Astrocyte of the cerebellum (primary cell): ENCODE data around the gene PODXL.

ENCODE experiments used
- DNase-seq: peaks from one replicate; pipeline ENCODE4 v3.0.0-alpha.2; 2011; ENCODE audit warnings: low read depth
- H3K4me3 ChIP-seq: 2 replicates; pipeline ENCODE4 v1.5.1; 2011; ENCODE audit warnings: mild to moderate bottlenecking, low read depth, low read length, moderate library complexity
- CTCF ChIP-seq: IDR thresholded peaks from 2 replicates; pipeline ENCODE4 v1.5.1; 2012; ENCODE audit warnings: low read length, low read depth, moderate library complexity, mild to moderate bottlenecking; ENCODE audit errors: missing control alignments
- in situ Hi-C: cut with HindIII; loops from 2 replicates; pipeline ENCODE4 v1.10.0; 2017; ENCODE audit warnings: low sequenced_read_pairs

PODXL gene

DNA sequence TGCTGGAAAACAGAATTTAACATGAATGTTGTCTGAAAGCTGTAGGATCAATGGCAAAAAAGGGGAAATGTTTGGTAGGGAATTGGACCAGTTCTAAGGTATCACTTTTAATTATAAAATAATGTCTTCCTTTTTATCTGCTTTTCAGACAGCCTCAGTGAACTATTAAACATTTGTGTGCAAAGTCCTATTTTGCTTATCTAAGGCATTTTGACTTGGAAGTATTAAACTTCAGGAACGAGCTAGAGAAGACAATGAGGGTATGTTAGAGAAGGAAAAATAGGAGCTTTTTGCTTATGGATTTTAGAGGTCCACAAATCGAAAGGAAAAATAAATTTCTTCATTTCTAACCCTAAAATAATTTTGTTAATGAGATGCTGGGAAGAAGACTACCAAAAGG is 63.3 kb downstream of the PODXL start:
- in situ Hi-C loops, result no loop called here
- TF ChIP-seq CTCF, result no peak
- H3K4me3 ChIP-seq, result no peak overlapping the region
- no peak for DNase-seq

DNA sequence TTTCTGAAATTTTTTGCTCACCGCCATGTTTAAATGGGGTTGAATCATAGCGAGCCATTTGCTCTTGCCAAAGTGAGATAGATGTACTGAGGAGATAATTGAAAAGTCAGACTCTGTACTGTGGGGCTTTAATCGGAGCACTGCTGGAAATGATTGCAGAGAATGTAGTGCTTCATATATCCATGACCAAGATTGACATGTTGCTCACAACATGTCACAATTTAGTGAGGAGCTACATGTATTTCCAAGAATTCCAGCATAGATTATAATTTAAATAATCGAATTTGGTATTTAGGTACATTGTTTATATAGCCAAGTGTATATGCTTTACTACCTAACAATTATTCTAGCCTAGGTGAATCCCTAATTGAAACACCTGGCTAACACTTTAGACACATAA is 66.5 kb downstream of the PODXL start:
- in situ Hi-C loops, result no loop called here
- DNase-seq, result no peak
- H3K4me3 ChIP-seq, result no peak overlapping the region
- no peak for TF ChIP-seq CTCF

- TF ChIP-seq CTCF, result no peak
- no peak for DNase-seq
- H3K4me3 ChIP-seq, result no peak overlapping the region
- in situ Hi-C loops, result no loop called here
Measured at GRCh38 chr7:131489196-131489595, 67.2 kb downstream of the PODXL start.

GRCh38 chr7:131488361-131488760 is 68.1 kb downstream of the PODXL start:
- peak; percentile 24 for TF ChIP-seq CTCF
- no peak overlapping the region for H3K4me3 ChIP-seq
- in situ Hi-C loops, result no loop called here
- no peak for DNase-seq

DNA sequence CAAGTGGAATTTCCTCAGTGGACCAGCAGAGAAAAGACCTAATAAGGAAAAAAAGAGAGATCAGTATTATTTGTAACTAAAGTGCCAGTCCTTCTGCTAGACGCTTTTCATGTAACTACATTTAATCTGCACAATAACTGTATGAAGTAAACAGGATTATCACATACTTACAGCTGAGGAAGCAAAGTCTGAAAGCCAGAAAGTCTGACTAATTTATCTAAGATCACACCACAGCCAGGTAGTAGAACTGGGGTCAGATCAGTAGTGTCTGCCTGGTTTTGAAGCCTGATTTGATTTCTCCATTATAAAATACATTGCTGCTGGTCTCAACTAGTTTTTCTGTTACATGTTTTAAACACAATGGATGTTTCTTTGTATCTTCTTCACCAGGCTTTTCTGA is 69.2 kb downstream of the PODXL start:
- no peak for DNase-seq
- no peak overlapping the region for H3K4me3 ChIP-seq
- in situ Hi-C loops, result no loop called here
- no peak for TF ChIP-seq CTCF

GRCh38 chr7:131486346-131486745 is 70.1 kb downstream of the PODXL start:
- DNase-seq, result no peak
- in situ Hi-C loops, result no loop called here
- no peak for TF ChIP-seq CTCF
- no peak overlapping the region for H3K4me3 ChIP-seq

- in situ Hi-C loops, result no loop called here
- no peak for DNase-seq
- H3K4me3 ChIP-seq, result no peak overlapping the region
- TF ChIP-seq CTCF, result no peak
Measured at GRCh38 chr7:131483586-131483985, 72.8 kb downstream of the PODXL start.
